Stimulated activated CD8-positive, alpha-beta memory T cell treated with anti-CD3 and anti-CD28 coated beads, Interleukin-2, amount 100 ng/mL, for 48 hours (primary cell): Measurements from ENCODE around the gene REL.
"Not testable (repeated sequence)": the region's sequence is repeated elsewhere in the genome, so short reads cannot be mapped to it uniquely, and the experiment has no call there.

Experiments
- DNase-seq, 2 donors: peaks; one replicate each; pipeline ENCODE4 v3.0.0-alpha.2; 2020; ENCODE audit warnings: low read depth in 2 of 2

REL gene

DNA sequence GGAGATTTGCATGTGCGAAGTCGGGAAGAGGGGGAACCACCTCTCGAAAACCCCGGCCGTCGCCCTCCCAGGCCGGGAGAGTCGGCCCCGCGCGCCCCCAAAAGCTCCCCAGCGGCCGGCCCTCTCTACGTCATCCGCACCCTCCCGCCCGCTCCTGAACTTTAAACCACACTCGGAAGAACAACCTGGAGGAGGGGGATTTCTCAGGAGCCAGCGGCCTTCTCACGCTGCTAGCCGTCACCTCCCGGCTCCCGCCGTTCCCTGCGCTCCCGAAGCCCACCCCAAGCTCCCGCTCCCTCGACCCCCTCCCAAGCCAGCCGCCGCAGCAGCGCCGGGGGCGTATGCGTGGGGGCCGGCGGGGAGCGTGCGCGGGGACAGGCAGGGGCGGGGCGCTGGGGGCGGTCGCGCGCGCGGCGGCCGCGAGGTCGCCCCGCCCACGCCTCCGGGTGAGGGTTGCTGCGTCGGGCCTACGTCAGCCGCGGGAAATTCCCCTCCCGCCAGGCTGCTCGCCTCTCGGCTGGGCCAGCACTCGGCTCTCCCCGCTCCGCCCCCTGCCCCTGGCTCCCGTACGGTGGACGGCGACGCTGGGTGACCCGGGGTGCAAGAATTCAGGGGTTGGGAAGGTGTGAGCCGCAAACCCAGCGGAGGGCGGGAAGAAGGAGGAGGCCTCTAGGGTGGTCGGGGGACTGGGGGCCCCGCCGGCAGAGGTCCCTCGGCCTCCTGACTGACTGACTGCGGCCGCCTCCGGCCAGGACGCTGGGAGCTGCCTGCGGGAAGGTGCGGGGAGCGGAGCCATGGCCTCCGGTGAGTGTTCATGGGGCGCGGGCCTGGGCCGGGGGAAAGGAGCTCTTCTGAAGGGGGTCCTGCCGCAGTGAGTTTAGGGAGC lies at the start of gene REL:
Gene REL, plus strand, starts transcription at position 528 of the 886 bp plus-strand sequence. Its CDS starts 267 bp downstream, at position 795.
- DNase-seq: peak; percentile 86 to 93

DNA sequence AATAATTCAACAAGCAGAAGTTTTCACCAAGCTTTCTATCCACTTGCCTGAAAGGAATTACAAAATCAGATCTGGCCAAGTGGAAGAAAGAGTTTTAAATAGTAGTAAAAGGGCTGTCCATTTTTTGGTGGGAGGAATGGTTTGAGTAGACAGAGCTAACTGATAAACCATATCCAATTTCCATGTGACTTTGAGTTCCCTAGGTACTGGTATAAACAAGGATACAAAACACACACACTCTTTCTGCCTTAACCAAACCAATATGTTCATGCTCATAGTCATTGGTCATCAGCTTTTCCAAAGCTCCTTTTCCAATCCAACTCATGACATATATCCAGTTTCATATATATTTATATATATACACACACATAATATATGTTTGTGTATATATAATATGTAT lies 49.5 kb upstream of the REL start:
- no peak for DNase-seq

- no peak for DNase-seq
Measured at GRCh38 chr2:60832621-60833020, 48.8 kb upstream of the REL start.

GRCh38 chr2:60834270-60834717 lies 47.1 kb upstream of the REL start:
- DNase-seq: no peak

GRCh38 chr2:60836491-60836890 lies 44.9 kb upstream of the REL start:
- DNase-seq: no peak

- no peak for DNase-seq
Measured at GRCh38 chr2:60837123-60837522, 44.3 kb upstream of the REL start.

DNA sequence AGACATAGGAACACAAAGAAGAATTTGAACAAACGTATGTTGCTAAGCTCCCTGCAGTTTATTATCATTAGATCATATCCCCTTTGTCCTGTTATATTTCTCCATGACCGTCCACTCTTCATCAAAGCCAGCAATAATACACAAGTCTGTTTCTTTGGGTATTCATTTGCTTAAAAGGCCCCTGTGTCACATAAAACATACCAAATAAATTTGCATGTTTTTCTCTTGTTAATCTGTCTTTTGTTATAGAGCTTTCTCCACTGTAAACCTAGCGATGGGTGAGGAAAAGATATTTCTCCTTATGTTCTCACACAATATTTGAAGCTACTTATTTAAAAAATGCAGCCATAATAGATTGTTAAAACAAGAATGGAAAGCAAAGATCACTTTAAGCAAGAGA lies 42.9 kb upstream of the REL start:
- DNase-seq: no peak

GRCh38 chr2:60839126-60839813 lies 42.1 kb upstream of the REL start:
- DNase-seq: no peak

DNA sequence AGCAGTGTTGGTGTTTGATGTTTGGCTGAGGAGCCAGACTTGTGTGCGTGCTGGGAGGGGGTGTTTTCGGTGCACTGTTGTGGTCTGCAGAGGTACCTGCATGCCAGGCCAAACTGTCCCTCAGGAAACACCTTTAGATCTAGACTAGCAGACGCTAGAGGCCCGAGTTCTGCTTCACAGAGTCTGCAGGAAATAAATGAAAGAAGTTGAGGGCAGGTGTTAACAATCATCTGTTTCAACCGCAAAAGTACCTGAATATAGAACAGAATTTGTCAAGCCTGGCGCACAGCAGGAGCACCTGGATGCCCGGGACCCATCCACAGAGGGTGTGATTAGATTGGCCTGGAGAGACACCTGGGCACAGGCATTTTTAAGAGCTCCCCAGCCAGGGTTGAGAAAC lies 40.5 kb upstream of the REL start:
- no peak for DNase-seq

DNA sequence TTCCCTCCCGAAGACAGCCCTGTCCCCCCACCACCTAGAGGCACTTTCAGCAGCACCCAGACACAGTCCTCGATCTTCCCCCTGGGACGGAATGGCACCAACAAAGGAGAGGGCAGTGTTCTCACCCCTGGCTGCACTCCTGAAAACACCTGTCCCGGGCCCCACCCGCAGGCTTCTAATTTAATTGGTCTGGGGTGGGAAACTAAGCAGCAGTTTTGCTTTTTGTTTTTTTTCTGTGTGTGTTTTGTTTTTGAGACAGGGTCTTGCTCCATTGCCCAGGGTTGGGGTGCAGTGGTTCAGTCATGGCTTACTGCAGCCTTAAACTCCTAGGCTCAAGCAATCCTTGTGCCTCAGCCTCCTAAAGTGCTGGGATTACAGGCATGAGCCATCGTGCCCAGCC lies 38.4 kb upstream of the REL start:
- no peak for DNase-seq

DNA sequence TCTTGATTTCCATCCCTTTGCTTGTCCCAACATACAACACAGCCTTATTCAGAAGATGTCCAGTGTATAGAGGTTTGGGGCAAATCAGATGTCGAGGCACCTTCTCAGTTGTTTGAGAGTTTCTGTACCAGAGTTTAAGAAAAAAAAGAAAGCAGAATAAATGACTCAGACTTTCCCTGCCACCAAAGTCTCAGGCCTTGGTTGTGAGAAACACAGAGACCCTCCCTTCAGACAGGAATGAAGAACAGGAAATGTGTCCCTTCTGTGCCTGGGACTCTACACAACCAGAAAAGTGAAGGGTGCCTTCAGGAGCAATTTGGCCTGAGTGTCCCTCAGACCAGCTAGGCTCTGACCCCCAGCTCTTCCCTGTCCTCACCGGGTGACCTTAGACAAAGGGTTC lies 37.3 kb upstream of the REL start:
- no peak for DNase-seq

DNA sequence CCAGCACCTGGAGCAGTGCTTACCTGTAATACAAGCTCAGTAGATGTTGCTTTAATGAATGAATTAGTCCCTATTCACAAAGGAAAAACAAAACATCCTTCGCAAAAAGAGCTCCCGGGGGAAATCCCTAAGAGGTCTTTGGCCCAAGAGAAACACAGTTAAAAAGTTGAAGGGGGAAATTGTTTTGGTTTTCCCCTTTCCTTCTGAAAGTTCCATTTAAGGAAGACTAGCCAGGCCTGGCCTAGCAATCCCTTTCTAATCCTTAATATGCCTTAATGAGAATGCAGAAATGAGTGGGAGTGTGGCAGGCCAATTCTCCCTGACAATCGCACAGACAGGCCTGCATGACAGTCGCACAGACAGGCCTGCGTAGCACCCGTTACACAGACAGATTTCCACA lies 33.5 kb upstream of the REL start:
- DNase-seq: no peak

DNA sequence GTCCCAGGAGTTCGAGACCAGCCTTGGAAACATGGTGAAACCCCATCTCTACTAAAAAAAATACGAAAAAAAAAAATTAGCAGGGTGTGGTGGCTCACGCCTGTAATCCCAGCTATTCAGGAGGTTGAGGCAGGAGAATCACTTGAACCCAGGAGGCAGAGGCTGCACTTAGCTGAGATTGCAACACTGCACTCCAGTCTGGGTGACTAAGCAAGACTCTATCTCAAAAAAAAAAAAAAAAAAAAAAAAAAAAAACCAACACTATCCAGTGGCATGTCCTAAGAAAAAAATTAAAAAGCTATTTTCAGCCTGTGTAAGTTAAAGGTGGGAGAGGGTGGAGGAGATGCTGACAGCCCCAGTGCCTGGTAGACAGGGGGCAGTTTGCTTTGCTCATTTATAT lies 32.2 kb upstream of the REL start:
- no peak for DNase-seq

DNA sequence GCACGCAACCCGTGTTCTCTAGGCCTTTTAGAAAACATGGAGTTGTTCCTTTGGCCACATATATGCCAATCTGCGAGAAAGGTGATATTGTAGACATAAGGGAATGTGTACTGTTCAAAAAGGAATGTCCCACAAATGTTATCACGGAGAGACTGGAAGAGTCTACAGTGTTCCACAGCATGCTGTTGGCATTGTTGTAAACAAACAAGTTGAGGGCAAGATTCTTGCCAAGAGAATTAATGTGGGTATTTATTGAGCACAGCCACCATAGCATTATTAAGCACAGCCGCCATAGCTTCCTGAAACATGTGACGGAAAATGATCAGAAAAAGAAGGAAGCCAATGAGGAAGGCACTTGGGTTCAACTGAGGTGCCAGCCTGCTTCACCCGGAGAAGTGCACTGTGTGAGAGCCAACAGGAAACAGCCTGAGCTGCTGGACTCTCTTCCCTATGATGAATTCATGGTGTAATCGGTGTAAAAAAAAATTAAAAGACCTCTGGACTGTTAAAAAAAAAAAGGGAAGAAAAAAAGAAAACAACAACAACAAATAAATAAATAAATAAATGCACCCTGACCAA lies 29.0 kb upstream of the REL start:
- no peak for DNase-seq

- no peak for DNase-seq
Measured at GRCh38 chr2:60853531-60853930, 27.8 kb upstream of the REL start.

GRCh38 chr2:60855989-60856669 lies 25.2 kb upstream of the REL start:
- no peak for DNase-seq

GRCh38 chr2:60857056-60857455 lies 24.3 kb upstream of the REL start:
- no peak for DNase-seq

- no peak for DNase-seq
Measured at GRCh38 chr2:60858897-60859311, 22.5 kb upstream of the REL start.

GRCh38 chr2:60861736-60862135 lies 19.6 kb upstream of the REL start:
- DNase-seq: no peak

GRCh38 chr2:60862642-60863041 lies 18.7 kb upstream of the REL start:
- no peak for DNase-seq

DNA sequence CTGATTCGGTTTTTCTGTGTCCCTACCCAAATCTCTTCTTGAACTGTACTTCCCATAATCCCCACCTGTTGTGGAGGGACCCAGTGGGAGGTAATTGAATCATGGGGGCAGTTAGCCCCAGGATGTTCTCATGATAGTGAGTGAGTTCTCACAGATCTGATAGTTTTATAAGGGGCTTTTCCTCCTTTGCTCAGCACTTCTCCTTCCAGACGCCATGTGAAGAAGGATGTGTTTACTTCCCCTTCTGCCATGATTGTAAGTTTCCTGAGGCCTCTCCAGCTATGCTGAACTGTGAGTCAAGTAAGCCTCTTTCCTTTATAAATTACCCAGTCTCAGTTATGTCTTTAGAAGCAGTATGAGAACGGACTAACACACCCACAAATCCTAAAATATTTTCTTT lies 16.0 kb upstream of the REL start:
- not testable (repeated sequence) for DNase-seq

DNA sequence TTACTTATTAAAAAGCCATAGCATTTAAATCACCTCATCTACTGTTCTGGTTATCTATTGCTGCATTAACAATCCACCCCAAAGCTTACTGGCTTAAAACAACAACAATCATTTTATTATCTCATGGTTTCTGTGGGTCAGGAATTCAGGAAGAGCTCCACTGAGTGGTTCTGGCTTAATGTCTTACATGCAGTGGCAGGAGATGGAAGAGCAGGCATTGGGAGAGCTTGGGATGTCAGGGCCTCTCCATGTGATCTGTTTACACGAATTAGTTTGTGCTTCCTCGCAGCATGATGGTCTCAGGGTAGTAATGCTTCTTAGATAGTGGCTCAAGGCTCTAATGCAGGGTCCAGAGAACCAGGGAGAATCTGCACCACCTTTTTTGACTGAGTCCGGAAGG lies 14.4 kb upstream of the REL start:
- DNase-seq: no peak
